Measurements from ENCODE around the gene WNT5A.

WNT5A gene

DNA sequence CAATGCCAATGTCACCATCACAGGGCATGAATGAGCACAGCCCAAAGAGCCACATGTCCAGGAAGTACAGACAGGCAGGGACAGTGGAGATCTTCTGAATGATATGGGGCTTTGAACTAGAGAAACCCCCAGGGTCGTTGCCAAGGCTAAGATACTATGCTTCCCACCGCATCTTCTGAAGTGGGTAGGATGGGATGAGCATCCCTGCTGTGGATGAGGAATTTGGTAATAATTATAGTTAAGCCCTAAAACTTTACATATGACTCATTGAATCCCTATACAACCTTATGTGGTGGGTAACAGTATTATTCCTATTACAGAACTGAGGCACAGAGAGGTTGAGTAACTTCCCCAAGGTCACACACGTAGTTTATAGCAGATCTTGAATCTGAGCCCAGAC lies 44.2 kb downstream of the WNT5A start:
- no peak for DNase-seq

DNA sequence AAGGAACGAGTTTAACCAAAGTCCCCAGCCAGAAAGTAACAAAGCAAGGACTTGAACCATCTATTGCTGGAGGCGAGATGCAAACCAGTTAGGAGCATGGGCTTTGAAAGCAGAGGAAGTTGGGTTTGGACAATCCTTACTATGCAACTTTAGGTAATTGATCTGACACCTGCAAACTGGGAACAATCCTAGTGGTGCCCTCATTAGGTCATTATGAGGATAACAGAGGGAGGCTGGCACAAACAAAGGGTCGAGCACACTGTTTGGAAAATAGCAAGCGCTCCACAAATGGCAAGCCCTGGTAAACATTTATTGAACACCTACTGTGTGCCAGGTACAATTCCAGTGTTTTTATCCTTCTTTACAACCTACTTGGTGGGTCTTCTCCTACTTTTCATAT lies 45.6 kb downstream of the WNT5A start:
- DNase-seq, result no peak

DNA sequence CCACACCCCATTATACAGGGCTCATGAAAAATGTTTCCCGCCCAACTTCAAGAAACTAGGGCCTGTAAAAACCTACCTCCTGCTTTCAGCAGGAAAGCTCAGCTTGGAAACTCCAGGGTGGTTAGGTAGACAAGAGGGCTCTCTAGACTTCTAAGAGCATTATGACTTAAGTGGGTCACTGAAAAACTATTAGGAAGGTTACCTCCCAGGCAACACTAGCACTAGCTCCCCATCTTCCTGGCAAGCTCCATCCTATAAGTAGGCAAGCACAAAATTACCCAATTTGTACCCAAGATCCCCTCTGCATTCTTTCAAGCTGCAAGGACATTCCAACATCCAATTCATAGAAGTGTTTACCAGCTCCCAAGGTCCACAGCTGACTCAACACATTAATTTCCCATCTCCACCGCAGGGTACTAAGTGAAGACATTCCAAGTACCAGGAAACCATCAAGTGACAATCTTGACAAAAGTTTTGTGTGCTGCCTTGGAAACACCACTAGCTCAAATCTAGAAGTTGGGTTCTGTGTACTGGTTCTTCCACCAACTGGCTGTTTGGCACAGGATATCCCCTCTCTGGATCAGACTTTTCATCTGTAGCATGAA lies 46.9 kb downstream of the WNT5A start:
- DNase-seq, result no peak

DNA sequence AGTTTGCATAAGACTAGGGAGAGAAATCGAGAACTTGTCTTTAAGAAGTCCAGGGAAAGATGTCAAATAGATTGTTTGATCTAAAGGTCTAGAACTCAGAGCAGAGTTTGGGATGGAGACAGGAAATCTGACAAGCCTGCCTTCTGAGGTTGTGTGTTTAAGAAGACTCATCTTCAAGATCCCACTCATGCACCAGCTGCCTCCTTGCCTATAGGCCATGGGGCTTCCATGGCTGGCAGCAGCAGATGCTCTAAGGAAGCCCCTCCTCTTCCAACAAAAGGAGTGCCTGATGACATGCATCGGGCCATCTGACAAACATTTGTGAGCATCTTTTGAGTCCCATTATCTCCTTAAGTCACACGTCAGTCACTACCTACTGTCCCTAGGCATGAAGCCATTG lies 47.4 kb downstream of the WNT5A start:
- DNase-seq, result no peak

DNA sequence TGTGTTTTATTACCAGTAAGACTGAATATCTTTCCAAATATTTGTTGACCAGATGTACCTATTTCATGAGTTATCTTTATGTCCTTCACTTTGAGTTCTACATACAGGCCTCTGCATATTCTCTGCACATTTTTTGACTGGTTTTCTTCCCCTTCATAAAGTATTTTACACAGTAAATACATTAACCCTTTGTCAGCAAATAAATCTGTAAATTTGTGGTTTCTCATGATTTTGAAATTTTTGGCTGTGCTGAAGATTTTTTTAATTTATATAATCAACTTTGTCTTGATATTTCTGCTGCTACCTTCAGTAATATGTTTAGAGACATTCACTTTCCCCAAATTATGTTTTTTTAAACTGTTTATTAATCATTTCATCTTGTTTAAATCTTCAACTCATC lies 50.5 kb downstream of the WNT5A start:
- no peak for DNase-seq

DNA sequence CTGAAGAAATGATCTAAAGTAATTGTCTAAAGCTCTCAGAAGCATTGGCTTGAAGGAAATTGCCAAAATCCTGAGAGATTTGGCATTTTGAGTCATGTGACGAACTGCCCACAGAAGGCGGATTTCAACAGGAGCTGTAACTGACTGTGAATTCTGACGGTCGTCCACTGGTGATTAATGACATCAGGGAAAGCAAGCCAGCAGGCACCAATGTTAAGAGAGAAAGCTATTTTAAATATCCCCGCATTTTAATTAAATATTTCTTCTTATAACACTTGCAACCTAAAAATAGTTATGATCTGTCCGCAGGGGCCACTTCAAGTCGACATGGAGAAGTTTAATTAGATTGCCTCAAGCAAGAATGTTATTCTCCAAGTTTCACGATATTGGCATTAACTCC lies 51.6 kb downstream of the WNT5A start:
- no peak for DNase-seq

DNA sequence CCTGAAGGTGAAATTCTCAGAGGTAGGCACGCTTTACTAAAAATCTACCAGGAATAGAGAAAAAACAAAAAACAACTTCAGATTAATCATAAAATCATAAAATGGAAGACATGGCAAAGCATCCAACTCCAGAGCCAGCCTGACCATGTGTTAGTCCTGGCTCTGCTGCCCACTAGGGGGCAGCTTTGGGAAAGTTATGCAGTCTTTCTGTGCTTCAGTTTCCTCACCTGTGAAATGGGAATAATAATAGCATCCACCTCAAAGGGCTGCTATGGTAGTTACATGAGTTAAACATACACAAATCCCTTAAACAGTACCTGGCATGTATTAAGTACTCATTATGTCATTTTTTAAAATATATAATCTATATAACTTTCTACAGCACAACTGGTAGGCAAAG lies 52.3 kb downstream of the WNT5A start:
- no peak for DNase-seq

DNA sequence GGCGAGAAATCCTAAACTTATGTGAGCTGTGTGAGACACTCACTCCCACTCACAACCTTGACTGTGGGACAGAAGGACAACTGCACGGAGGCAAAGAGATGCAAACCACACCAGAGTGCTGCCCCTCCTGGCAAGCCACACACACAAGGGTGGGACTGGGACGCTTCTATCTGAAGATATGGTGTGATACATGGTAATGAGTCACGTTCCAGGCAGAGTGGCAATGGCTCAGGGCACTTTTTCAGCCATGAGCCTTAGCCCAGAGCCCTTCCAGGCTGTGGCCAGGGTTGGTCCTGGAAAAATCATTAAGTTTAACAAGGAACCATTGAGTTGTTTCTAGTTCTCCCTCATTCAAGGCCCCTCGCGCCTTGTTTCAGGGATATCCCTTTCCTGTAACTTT lies 56.1 kb downstream of the WNT5A start:
- no peak for DNase-seq

DNA sequence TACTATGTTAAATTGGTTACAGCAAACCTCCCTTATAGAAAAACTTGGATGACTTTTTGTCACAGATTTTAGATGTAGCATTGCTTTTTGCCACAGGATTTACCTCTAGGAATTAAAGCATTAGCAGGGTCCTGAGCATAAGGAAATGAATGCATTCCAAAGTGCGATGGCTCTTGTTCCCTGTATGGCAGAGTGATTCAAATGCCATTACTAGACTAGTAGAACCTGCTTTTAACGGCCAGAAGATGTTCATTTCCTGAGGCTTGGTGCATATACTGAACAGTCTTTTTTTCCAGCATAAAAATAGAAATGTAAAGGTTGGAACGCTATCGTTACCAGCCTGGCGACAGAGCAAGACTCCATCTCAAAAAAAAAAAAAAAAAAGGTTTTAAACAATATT lies 59.4 kb downstream of the WNT5A start:
- no peak for DNase-seq

DNA sequence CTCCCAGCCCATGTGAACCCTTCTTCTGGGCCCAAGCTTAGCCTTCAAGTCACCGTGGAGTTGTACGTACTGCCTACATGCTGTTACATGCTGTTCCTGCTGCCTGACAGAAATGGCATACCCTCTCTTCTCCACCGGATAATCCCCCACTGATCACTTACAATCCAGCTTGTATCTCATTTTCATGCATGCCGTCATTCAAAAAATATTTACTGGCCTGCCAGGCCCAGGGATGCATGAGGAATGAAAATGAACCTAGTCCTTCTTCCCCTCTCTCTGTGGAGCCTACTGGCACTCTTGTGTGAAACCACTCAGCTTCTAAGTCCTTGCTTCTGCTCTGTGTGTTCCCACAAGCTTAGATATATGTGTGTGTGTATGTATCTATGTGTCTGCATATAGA lies 60.6 kb downstream of the WNT5A start:
- no peak for DNase-seq

DNA sequence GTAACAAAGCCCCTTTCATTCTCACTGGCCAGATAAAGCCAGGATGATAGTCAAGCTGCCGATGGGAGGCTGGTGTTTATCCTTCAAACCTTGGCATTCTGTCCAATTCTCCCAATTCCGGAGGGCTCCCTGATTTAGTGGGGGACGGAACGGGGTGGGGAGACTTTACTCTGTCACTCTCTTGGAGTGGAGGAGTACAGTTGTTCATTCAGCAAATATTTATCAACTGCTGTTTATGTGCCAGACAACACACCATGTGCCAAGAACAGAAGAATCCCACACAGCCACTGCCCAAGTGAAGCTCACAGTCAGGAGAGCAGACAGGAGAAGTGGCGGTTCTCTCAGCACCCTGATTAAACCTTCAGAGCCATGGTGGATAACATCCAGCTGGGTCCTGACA lies 63.3 kb downstream of the WNT5A start:
- DNase-seq, result no peak

DNA sequence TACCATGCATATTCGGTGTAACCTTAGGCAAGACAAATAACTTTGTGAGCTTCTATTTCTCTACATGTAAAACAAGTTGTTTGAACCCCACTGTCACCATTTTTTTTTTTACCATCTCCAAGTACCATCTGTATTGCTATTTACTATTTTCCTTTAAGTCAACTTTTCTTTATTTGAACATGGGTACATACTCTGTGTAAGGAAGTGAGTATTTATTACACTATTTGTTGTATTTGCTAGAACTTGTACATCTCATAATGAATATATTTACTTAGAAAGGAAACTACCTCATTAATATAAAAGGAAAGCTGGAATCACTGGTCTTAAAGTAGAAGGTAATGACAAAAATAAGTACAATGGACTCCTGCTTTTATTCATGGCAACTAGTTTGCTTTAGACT lies 69.9 kb downstream of the WNT5A start:
- no peak for DNase-seq

DNA sequence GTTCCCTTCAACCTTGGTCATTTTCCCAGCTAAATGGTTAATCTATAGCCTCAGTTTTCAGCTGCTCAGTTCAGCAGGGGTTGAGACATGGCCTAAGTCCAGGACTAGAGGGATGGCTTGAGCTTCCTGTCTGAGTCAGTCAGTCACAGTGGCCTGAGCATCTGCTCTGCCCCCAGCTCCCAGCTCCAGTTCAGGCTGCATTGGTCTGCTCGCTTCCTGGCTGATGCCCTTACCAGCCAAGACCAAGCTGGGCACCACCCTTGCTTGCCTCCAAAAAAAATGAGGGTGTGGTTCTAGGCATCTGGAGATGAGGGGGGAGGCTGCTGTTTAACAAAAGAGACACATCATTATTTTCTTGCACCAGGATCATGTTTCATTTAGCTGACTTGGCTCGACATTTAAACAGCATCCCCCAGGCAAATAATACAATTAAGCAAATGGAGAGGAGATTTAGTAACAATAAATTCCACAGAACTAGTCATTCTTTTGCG lies 70.7 kb downstream of the WNT5A start:
- no peak for DNase-seq

All from activated CD8-positive, alpha-beta memory T cell treated with anti-CD3 and anti-CD28 coated beads for 24 hours (primary cell).